Stimulated activated naive CD8-positive, alpha-beta T cell treated with anti-CD3 and anti-CD28 coated beads, Interleukin-15, Interleukin-2, amounts not matched to agents 100 ng/mL and 50 ng/mL, for 24 hours (primary cell): Measurements from ENCODE around the gene RAMP1.

Source experiments
- H3K27ac Mint-ChIP-seq: one replicate; pipeline ENCODE4 v1.8.0; 2021; ENCODE audit warnings: mild to moderate bottlenecking, mixed read lengths
- H3K27me3 Mint-ChIP-seq: one replicate; pipeline ENCODE4 v1.8.0; 2021; ENCODE audit warnings: mixed read lengths
- H3K36me3 Mint-ChIP-seq: one replicate; pipeline ENCODE4 v1.8.0; 2021; ENCODE audit warnings: low read depth, mixed read lengths
- H3K4me1 Mint-ChIP-seq: one replicate; pipeline ENCODE4 v1.8.0; 2021; ENCODE audit warnings: low read depth, mixed read lengths
- H3K4me3 Mint-ChIP-seq: one replicate; pipeline ENCODE4 v1.8.0; 2021; ENCODE audit warnings: mild to moderate bottlenecking, mixed read lengths
- H3K9me3 Mint-ChIP-seq: one replicate; pipeline ENCODE4 v1.8.0; 2021; ENCODE audit warnings: mixed read lengths

Gene RAMP1

DNA sequence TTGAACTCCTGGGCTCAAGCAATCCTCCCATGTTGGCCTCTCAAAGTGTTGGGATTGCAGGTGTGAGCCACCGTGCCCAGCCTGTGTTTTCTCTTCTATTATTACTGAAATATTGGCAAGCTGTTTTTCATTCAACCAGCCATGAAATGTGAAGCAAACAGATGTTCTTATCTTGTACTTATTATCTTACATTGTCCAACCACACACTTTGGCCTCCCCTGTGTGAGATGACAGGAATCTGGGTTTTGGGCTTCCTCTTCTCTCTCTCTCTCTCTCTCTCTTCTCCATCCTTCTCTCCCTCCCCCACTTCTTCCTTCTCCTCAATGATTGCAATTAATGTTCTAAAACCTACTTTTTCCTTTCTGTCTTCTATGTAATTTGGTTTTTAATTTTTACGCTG lies 33.1 kb downstream of the RAMP1 start:
- Mint-ChIP-seq H3K27ac (no peak overlapping the region), H3K4me3 (no peak overlapping the region), H3K9me3 (no peaks in the 10 kb centered on the region), H3K27me3 (no peaks in the 10 kb centered on the region), H3K36me3 (no peaks in the 10 kb centered on the region), H3K4me1 (peaks cover 11% of the 10 kb centered on the region)

DNA sequence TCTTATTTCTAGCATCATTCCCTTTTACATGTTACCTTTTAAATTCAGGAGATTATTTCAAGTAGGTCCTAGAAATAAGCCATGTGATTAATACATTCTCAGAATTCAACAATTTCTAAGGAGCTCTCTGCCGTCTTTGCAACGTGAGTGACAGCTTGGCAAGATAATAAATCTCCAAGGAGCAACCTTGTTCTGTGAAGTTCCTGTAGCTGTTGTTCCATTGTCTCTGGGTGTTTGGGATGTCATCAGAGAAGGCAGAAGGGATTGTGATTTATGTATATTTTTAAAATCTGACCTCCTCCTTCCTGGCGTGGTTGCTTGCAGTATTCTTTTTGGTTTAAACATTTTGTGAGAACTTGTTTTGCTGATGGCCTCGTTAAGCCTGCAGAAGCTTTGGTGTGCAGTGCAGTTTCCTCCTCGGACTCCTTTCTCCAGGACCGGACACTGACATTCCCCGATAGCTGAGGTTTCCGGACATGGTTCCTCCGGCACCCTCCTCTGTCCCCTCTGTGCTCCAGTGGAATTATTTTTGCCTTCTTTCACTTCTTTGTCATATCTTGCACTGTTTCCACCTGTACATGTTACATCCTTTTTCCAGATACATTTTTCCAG lies 33.7 kb downstream of the RAMP1 start:
- Mint-ChIP-seq H3K27me3 (no peaks in the 10 kb centered on the region), H3K27ac (no peak overlapping the region), H3K4me3 (no peak overlapping the region), H3K4me1 (peaks cover 15% of the 10 kb centered on the region), H3K9me3 (no peaks in the 10 kb centered on the region), H3K36me3 (no peaks in the 10 kb centered on the region)

GRCh38 chr2:237894396-237894979 lies 35.1 kb downstream of the RAMP1 start:
- Mint-ChIP-seq H3K27me3 (no peaks in the 10 kb centered on the region), H3K4me1 (peaks cover 25% of the 10 kb centered on the region), H3K36me3 (no peaks in the 10 kb centered on the region), H3K9me3 (no peaks in the 10 kb centered on the region), H3K4me3 (no peak overlapping the region), H3K27ac (no peak overlapping the region)

DNA sequence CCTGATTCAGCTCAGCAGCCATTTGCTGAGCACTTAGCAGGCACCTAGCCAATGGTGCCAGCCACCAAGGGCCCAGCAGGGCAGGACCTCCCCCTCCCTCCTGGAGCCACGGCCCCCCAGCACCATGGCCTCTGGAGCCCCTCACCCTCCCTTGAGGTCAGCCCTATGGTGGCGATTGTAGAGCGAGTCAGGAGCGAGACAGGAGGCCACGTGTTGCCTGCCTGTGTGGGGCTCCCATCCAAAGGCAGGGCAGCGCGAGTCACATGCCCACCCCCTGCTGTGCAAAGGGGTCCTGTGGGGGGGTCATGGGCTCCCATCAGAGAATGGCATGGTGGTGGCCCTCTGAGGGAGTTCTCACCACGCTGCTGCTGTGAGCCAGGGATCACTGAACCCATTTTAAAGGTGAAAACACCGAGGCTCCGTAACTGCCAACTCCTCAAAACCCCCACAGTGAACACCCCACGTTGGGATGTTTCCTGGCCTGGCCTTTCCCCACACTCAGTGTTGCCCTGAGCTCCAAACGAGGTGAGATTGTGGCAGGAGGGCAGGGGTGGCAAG lies 35.6 kb downstream of the RAMP1 start:
- Mint-ChIP-seq H3K9me3 (no peaks in the 10 kb centered on the region), H3K27me3 (no peaks in the 10 kb centered on the region), H3K4me1 (peaks cover 30% of the 10 kb centered on the region), H3K27ac (no peak overlapping the region), H3K4me3 (no peak overlapping the region), H3K36me3 (no peaks in the 10 kb centered on the region)

GRCh38 chr2:237895544-237896506 lies 36.4 kb downstream of the RAMP1 start:
- H3K4me1 Mint-ChIP-seq = peaks cover 26% of the 10 kb centered on the region
- H3K27ac Mint-ChIP-seq = no peak overlapping the region
- H3K4me3 Mint-ChIP-seq = no peak overlapping the region
- no peaks in the 10 kb centered on the region for H3K27me3 Mint-ChIP-seq
- H3K9me3 Mint-ChIP-seq = no peaks in the 10 kb centered on the region
- no peaks in the 10 kb centered on the region for H3K36me3 Mint-ChIP-seq

GRCh38 chr2:237896507-237896892 lies 37.1 kb downstream of the RAMP1 start:
- no peak overlapping the region for H3K4me3 Mint-ChIP-seq
- H3K27ac Mint-ChIP-seq = no peak overlapping the region
- H3K9me3 Mint-ChIP-seq = no peaks in the 10 kb centered on the region
- H3K4me1 Mint-ChIP-seq = peaks cover 33% of the 10 kb centered on the region
- no peaks in the 10 kb centered on the region for H3K27me3 Mint-ChIP-seq
- no peaks in the 10 kb centered on the region for H3K36me3 Mint-ChIP-seq

- Mint-ChIP-seq H3K4me3 (no peak overlapping the region), H3K9me3 (no peaks in the 10 kb centered on the region), H3K27me3 (no peaks in the 10 kb centered on the region), H3K36me3 (no peaks in the 10 kb centered on the region), H3K27ac (no peak overlapping the region), H3K4me1 (peaks cover 38% of the 10 kb centered on the region)
These were observed 37.5 kb downstream of the RAMP1 start for GRCh38 chr2:237896956-237897355.

DNA sequence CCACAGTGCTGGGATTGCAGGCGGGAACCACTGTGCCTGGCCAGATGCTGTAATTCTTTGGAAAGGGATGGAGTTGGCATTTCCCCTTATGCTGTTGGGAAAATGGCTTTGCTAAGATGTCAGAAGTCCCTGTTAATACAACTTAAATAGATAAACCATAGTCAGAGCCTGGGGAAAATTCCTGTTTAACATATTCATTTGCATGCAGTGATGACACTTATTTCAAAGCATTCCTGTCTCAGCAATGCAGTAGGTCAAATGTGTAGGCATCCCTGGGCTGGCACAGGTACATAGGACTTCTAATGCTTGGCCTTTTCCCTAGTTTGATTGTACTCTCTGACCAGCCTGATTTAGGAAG lies 38.6 kb downstream of the RAMP1 start:
- Mint-ChIP-seq H3K27ac (no peak overlapping the region), H3K4me1 (peaks cover 40% of the 10 kb centered on the region), H3K27me3 (no peaks in the 10 kb centered on the region), H3K9me3 (no peaks in the 10 kb centered on the region), H3K36me3 (no peaks in the 10 kb centered on the region), H3K4me3 (no peak overlapping the region)

DNA sequence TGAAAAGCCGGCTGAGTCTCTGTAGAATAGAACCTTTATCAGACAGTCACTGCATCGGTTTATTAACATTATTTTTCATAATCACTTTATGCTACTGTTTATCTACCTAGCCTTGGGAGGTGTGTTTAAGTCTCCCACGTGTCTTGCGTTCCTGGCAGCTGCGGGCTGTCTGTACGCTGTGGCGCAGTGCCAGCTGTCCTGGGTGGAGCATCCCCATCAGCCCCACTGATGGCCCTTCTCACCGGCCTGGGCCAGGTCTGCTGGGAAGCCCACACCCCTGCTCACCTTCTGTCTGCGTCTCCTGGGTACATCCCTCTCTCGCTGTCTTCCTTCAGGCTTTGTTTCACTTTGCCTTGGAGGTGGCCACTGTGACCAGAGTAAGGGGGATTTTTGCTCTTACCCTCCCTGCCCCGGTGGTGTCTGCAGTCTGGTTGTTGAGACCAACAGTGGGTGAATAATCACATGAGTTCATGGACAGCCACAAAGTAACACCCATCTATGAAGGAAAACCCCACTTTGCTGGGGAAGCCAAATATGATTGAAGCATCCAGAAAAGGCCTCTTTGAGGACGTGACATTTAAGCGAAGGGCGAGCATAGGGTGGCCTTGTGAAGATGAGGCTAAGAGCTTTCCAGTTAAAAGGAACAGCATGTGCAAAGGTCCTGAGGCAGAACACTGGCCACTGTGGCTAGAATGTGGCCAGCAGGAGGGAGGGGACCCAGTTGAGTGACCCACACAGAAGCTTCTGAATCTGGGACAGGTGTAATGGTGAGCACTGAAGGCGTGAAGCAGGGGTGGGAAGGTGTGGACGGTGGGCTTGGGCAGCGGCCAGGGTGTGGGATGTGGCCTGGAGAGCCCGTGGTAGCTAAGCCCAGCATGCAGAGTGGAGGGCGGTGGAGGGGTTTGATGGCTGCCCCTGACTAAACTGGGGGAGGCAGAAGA lies 41.7 kb downstream of the RAMP1 start:
- Mint-ChIP-seq H3K27ac (peak overlapping the region; percentile 83), H3K27me3 (no peaks in the 10 kb centered on the region), H3K4me1 (peaks cover 57% of the 10 kb centered on the region), H3K4me3 (peak overlapping the region; percentile 36), H3K36me3 (no peaks in the 10 kb centered on the region), H3K9me3 (no peaks in the 10 kb centered on the region)

- Mint-ChIP-seq H3K27me3 (no peaks in the 10 kb centered on the region), H3K27ac (peak overlapping the region; percentile 83), H3K4me3 (no peak overlapping the region), H3K36me3 (no peaks in the 10 kb centered on the region), H3K4me1 (peaks cover 61% of the 10 kb centered on the region), H3K9me3 (peaks cover 3% of the 10 kb centered on the region)
These were observed 42.8 kb downstream of the RAMP1 start for GRCh38 chr2:237901932-237902850.

DNA sequence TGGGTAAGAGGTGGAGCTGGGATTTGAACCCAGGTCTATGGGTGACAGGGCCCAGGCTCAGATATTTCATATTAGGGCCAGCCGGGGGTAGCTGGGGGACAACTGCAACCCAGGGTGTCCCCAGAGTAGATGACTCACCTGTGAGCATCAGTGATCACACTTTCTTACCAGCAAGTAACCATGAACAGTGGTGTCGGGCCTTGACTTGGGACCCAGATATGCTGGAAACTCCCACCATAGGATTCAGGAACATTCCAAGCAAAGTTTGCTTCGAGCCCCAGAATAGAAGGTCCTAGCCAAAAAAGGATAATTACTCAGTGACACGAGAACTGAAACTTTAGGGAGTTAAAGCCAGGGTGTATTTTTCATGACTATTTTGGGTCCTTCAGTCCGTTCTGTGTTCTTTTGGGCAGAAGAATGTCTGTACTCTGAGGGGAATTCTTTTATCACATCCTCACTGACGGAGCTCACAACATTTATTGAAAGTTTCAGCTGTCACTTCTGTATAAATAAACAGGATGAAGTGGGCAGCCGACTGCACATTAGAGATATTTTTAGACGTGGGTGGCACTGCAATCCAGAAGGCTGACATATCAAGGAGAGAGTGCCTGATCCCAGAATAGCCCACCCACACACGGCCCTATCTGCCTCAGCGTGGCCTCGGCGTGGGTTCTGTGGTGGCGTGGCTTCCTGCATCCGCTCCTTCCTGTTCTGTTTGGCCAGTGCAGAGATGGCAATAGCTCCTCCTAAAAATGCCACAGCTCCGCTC lies 45.6 kb downstream of the RAMP1 start:
- peaks cover 36% of the 10 kb centered on the region for H3K4me1 Mint-ChIP-seq
- H3K4me3 Mint-ChIP-seq = peak overlapping the region; percentile 60
- H3K36me3 Mint-ChIP-seq = no peaks in the 10 kb centered on the region
- no peaks in the 10 kb centered on the region for H3K27me3 Mint-ChIP-seq
- peaks cover 9% of the 10 kb centered on the region for H3K9me3 Mint-ChIP-seq
- H3K27ac Mint-ChIP-seq = peak overlapping the region; percentile 83

- H3K36me3 Mint-ChIP-seq = no peaks in the 10 kb centered on the region
- no peak overlapping the region for H3K4me3 Mint-ChIP-seq
- peaks cover 23% of the 10 kb centered on the region for H3K4me1 Mint-ChIP-seq
- H3K9me3 Mint-ChIP-seq = peaks cover 9% of the 10 kb centered on the region
- H3K27ac Mint-ChIP-seq = no peak overlapping the region
- H3K27me3 Mint-ChIP-seq = no peaks in the 10 kb centered on the region
These were observed 47.7 kb downstream of the RAMP1 start for GRCh38 chr2:237907144-237907543.

DNA sequence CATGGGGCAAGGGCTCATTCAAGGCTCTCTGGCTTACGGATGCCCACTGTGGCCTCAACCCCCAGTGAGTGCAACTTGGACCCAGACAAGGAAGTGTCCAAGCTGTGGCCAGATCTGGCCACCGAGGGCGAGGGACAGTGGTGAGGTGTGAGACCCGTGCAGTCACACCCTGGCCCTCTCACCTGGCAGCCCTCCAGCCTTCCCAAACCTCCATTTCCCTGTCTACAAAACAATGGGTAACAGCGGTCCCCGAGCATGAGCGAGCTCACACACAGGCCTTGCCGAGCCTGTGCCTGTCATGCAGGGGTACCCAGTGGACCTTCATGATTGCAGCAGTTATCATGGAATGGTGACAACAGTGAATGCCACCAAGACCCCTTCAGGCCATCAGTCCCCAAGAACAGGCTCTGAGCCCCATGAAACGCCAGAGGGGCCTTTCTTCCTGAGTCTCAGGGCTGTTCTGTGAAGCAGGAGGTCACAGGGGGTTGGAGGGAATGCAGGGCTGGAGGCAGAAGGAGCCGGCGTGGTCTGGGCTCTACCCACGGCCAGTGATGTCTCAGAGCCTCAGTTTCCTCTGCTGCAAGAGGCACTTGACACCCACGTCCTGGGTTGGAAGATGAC lies 49.8 kb downstream of the RAMP1 start:
- Mint-ChIP-seq H3K27me3 (no peaks in the 10 kb centered on the region), H3K36me3 (no peaks in the 10 kb centered on the region), H3K4me3 (no peak overlapping the region), H3K9me3 (peaks cover 9% of the 10 kb centered on the region), H3K27ac (no peak overlapping the region), H3K4me1 (peaks cover 20% of the 10 kb centered on the region)
